GM12878 (cell line): ENCODE results near the gene SNAP47. TPM values are rescaled to one million over a fixed set of nuclear protein-coding genes. Genes with fewer than 3 reads are reported as not detected.

ENCODE experiments used
- CHD1 ChIP-seq: IDR thresholded peaks from 2 replicates; pipeline ENCODE4 v1.6.1; 2012; ENCODE audit warnings: low read depth, low read length, improper control_type of control experiment
- HCFC1 ChIP-seq: fragments of 150-350 bp; IDR thresholded peaks from 2 replicates; pipeline ENCODE4 v1.6.1; 2014; ENCODE audit warnings: low read length
- IKZF1 ChIP-seq: fragments of 450-650 bp; conservative IDR thresholded peaks from 2 replicates; pipeline ENCODE4 v1.6.1; 2017; ENCODE audit warnings: antibody characterized with exemption, mild to moderate bottlenecking
- MEF2B ChIP-seq: fragments of 450-650 bp; IDR thresholded peaks from 2 replicates; pipeline ENCODE4 v1.6.1; 2018; ENCODE audit warnings: mild to moderate bottlenecking, moderate library complexity; ENCODE audit not compliant: partially characterized antibody, poor library complexity, severe bottlenecking
- POU2F2 ChIP-seq: IDR thresholded peaks from 3 replicates; pipeline ENCODE4 v1.6.1; 2011; ENCODE audit warnings: low read depth, mild to moderate bottlenecking, low read length, borderline replicate concordance
- RB1 ChIP-seq: fragments of 450-650 bp; formaldehyde crosslinking; IDR thresholded peaks from 2 replicates; pipeline ENCODE4 v1.6.1; 2017; ENCODE audit warnings: mild to moderate bottlenecking, borderline replicate concordance
- RBBP5 ChIP-seq: fragments of 200-600 bp; sonication (generic); conservative IDR thresholded peaks from 2 replicates; pipeline ENCODE4 v1.6.1; 2016
- RUNX3 ChIP-seq: IDR thresholded peaks from 2 replicates; pipeline ENCODE4 v1.6.1; 2012; ENCODE audit warnings: low read length, inconsistent platforms
- SIN3A ChIP-seq: IDR thresholded peaks from 2 replicates; pipeline ENCODE4 v1.6.1; 2012; ENCODE audit warnings: low read depth, low read length, improper control_type of control experiment
- SRF ChIP-seq, 2 experiments: IDR thresholded peaks; 2 replicates each; pipeline ENCODE4 v1.6.1; 2011; ENCODE audit warnings: low read depth in 2 of 2, low read length in 2 of 2, mild to moderate bottlenecking in 1 of 2, moderate library complexity in 1 of 2
- TCF12 ChIP-seq: IDR thresholded peaks from 2 replicates; pipeline ENCODE4 v1.6.1; 2011; ENCODE audit warnings: low read depth, mild to moderate bottlenecking, low read length
- polyA plus RNA-seq, 11 experiments: library from polyadenylated mRNA; depleted of rRNA in 4 of 11; unstranded in 6 of 11; stranded (reverse) in 5 of 11; fragments of >200 nt; fragmentation: Nextera tagmentation in 4 of 11; fragmentation: Illumina TruSeq in 1 of 11; extraction: Ambion mirVana in 4 of 11; extraction: Trizol in 1 of 11; gene quantifications; 1 replicate in 1 of 11; 2 replicates in 10 of 11; pipeline versions ENCODE4 v1.2.1 to v1.2.3, GENCODE V29; 2011 to 2016; ENCODE audit warnings: inconsistent platforms in 2 of 11, missing spikeins in 2 of 11, low read depth in 1 of 11
- total RNA-seq, 4 experiments: library from RNA; depleted of rRNA in 3 of 4; stranded (reverse); fragments of >200 nt in 3 of 4; fragmentation: Illumina TruSeq in 1 of 4; extraction: Trizol in 1 of 4; gene quantifications; 2 replicates each; pipeline versions ENCODE4 v1.2.1 to v1.2.3, GENCODE V29; 2013 to 2021
- TF ChIP-seq, protein P1 (sequence below): fragments of 150-350 bp; IDR thresholded peaks from 2 replicates; pipeline ENCODE4 v1.6.1; 2014; ENCODE audit warnings: mild to moderate bottlenecking, low read depth, low read length
- TF ChIP-seq, protein P2 (sequence below): fragments of 450-650 bp; IDR thresholded peaks from 2 replicates; pipeline ENCODE4 v1.6.1; 2018; ENCODE audit warnings: borderline replicate concordance, mild to moderate bottlenecking; ENCODE audit not compliant: partially characterized antibody
- TF ChIP-seq, protein P3 (sequence below): fragments of 450-650 bp; IDR thresholded peaks from 2 replicates; pipeline ENCODE4 v1.6.1; 2016; ENCODE audit warnings: mild to moderate bottlenecking, moderate library complexity, borderline replicate concordance
- TF ChIP-seq, protein P4 (sequence below): IDR thresholded peaks from 2 replicates; pipeline ENCODE4 v1.6.1; 2011; ENCODE audit warnings: borderline replicate concordance, low read depth, mild to moderate bottlenecking, moderate library complexity, low read length; ENCODE audit not compliant: insufficient read depth, poor library complexity, severe bottlenecking
- TF ChIP-seq, protein P5 (sequence below): fragments of 450-650 bp; formaldehyde crosslinking; IDR thresholded peaks from 2 replicates; pipeline ENCODE4 v1.5.0; 2022; ENCODE audit warnings: mild to moderate bottlenecking, missing genetic modification characterization

SNAP47 gene
- total and polyA plus RNA-seq, 10 of the 15 experiments (the other 5 are each of a cell fraction or from before 2014, with no cell fraction given), result 1.3 to 39.6 (median 25.2) TPM

DNA sequence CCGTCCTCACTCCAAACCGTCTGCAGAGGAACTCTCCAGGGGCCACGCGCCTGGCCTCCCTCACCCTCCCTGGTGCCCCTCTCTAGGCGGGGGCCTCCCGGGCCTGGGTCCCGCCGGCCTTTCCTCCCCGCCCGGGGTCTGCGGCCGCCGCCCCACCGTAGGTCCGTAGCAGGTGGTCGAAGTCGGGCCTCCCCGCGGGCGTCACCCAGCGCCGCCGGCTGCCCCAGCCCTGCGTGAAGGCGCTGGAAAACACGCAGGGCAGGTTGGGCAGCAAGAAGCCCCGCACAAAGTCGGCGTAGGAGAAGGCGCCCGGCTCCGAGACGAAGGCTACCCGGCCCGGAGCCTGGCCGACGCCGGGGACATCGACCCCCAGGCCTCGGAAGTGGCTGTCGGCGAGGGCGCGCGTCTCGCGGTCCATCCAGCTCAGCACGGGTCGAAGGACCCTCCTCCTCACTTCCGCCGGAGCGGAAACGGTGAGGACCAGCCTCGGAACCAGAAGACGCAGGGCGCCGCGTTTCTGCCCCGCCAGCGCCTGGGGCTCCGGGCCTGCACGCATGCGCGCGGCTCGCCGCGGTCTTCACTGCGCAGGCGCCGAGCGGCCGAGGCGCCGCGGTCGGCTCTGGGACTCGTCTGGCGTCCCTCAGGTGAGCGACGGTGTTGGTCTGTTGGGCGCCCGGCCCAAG lies at the start of gene SNAP47, which contains the start of gene JMJD4 (continued):
- TF ChIP-seq SIN3A (peak; percentile 68), MEF2B (peak; percentile 36), TCF12 (0 out of 2 replicates have a peak, but pooled peaks have one; percentile 47), RB1 (peak; percentile 95), POU2F2 (peak; percentile 84), RUNX3 (peak; percentile 71), IKZF1 (peak; percentile 100), SRF (IDR thresholded peaks at IDR 0.05; ENCODE audit: low read depth in 2 of 2, low read length in 2 of 2) (peak; percentile 53 to 90; a peak in 2 of 4 replicates), RBBP5 (no peak), CHD1 (no peak), HCFC1 (peak; percentile 91)
- TF ChIP-seq, protein P1, sequence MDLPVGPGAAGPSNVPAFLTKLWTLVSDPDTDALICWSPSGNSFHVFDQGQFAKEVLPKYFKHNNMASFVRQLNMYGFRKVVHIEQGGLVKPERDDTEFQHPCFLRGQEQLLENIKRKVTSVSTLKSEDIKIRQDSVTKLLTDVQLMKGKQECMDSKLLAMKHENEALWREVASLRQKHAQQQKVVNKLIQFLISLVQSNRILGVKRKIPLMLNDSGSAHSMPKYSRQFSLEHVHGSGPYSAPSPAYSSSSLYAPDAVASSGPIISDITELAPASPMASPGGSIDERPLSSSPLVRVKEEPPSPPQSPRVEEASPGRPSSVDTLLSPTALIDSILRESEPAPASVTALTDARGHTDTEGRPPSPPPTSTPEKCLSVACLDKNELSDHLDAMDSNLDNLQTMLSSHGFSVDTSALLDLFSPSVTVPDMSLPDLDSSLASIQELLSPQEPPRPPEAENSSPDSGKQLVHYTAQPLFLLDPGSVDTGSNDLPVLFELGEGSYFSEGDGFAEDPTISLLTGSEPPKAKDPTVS, result no peak
- TF ChIP-seq, protein P2, sequence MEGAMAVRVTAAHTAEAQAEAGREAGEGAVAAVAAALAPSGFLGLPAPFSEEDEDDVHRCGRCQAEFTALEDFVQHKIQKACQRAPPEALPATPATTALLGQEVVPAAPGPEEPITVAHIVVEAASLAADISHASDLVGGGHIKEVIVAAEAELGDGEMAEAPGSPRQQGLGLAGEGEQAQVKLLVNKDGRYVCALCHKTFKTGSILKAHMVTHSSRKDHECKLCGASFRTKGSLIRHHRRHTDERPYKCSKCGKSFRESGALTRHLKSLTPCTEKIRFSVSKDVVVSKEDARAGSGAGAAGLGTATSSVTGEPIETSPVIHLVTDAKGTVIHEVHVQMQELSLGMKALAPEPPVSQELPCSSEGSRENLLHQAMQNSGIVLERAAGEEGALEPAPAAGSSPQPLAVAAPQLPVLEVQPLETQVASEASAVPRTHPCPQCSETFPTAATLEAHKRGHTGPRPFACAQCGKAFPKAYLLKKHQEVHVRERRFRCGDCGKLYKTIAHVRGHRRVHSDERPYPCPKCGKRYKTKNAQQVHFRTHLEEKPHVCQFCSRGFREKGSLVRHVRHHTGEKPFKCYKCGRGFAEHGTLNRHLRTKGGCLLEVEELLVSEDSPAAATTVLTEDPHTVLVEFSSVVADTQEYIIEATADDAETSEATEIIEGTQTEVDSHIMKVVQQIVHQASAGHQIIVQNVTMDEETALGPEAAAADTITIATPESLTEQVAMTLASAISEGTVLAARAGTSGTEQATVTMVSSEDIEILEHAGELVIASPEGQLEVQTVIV, result peak; percentile 41
- TF ChIP-seq, protein P3, sequence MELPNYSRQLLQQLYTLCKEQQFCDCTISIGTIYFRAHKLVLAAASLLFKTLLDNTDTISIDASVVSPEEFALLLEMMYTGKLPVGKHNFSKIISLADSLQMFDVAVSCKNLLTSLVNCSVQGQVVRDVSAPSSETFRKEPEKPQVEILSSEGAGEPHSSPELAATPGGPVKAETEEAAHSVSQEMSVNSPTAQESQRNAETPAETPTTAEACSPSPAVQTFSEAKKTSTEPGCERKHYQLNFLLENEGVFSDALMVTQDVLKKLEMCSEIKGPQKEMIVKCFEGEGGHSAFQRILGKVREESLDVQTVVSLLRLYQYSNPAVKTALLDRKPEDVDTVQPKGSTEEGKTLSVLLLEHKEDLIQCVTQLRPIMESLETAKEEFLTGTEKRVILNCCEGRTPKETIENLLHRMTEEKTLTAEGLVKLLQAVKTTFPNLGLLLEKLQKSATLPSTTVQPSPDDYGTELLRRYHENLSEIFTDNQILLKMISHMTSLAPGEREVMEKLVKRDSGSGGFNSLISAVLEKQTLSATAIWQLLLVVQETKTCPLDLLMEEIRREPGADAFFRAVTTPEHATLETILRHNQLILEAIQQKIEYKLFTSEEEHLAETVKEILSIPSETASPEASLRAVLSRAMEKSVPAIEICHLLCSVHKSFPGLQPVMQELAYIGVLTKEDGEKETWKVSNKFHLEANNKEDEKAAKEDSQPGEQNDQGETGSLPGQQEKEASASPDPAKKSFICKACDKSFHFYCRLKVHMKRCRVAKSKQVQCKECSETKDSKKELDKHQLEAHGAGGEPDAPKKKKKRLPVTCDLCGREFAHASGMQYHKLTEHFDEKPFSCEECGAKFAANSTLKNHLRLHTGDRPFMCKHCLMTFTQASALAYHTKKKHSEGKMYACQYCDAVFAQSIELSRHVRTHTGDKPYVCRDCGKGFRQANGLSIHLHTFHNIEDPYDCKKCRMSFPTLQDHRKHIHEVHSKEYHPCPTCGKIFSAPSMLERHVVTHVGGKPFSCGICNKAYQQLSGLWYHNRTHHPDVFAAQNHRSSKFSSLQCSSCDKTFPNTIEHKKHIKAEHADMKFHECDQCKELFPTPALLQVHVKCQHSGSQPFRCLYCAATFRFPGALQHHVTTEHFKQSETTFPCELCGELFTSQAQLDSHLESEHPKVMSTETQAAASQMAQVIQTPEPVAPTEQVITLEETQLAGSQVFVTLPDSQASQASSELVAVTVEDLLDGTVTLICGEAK, result peak; percentile 98
- TF ChIP-seq, protein P4, sequence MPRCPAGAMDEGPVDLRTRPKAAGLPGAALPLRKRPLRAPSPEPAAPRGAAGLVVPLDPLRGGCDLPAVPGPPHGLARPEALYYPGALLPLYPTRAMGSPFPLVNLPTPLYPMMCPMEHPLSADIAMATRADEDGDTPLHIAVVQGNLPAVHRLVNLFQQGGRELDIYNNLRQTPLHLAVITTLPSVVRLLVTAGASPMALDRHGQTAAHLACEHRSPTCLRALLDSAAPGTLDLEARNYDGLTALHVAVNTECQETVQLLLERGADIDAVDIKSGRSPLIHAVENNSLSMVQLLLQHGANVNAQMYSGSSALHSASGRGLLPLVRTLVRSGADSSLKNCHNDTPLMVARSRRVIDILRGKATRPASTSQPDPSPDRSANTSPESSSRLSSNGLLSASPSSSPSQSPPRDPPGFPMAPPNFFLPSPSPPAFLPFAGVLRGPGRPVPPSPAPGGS, result peak; percentile 21
- TF ChIP-seq, protein P5, sequence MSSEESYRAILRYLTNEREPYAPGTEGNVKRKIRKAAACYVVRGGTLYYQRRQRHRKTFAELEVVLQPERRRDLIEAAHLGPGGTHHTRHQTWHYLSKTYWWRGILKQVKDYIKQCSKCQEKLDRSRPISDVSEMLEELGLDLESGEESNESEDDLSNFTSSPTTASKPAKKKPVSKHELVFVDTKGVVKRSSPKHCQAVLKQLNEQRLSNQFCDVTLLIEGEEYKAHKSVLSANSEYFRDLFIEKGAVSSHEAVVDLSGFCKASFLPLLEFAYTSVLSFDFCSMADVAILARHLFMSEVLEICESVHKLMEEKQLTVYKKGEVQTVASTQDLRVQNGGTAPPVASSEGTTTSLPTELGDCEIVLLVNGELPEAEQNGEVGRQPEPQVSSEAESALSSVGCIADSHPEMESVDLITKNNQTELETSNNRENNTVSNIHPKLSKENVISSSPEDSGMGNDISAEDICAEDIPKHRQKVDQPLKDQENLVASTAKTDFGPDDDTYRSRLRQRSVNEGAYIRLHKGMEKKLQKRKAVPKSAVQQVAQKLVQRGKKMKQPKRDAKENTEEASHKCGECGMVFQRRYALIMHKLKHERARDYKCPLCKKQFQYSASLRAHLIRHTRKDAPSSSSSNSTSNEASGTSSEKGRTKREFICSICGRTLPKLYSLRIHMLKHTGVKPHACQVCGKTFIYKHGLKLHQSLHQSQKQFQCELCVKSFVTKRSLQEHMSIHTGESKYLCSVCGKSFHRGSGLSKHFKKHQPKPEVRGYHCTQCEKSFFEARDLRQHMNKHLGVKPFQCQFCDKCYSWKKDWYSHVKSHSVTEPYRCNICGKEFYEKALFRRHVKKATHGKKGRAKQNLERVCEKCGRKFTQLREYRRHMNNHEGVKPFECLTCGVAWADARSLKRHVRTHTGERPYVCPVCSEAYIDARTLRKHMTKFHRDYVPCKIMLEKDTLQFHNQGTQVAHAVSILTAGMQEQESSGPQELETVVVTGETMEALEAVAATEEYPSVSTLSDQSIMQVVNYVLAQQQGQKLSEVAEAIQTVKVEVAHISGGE (CRISPR knock-in tag), result peak; percentile 100
